Stimulated activated CD8-positive, alpha-beta memory T cell treated with anti-CD3 and anti-CD28 coated beads, Interleukin-4, amount 100 ng/mL, for 24 hours (primary cell): ENCODE measurements around the gene ACKR4.
"Not testable (repeated sequence)": the region's sequence is repeated elsewhere in the genome, so short reads cannot be mapped to it uniquely, and the experiment has no call there.

Experiments used
- DNase-seq: peaks from one replicate; pipeline ENCODE4 v3.0.0-alpha.2; 2020; ENCODE audit warnings: low read depth

Gene ACKR4

GRCh38 chr3:132594498-132594897, 2.6 kb upstream of the ACKR4 start:
- no peak for DNase-seq

GRCh38 chr3:132595014-132595413, 2.1 kb upstream of the ACKR4 start:
- no peak for DNase-seq

GRCh38 chr3:132596326-132596725, 744 bp upstream of the ACKR4 start:
- no peak for DNase-seq

- no peak for DNase-seq
Measured at GRCh38 chr3:132597660-132598059, 590 bp downstream of the ACKR4 start.

- no peak for DNase-seq
Measured at GRCh38 chr3:132598181-132598580, 1.1 kb downstream of the ACKR4 start.

- DNase-seq, result not testable (repeated sequence)
Measured at GRCh38 chr3:132600614-132601013, 3.5 kb downstream of the ACKR4 start.

- DNase-seq, result no peak
Measured at GRCh38 chr3:132605374-132605792, 8.3 kb downstream of the ACKR4 start.

- DNase-seq, result no peak
Measured at GRCh38 chr3:132606085-132606484, 9.0 kb downstream of the ACKR4 start.

- not testable (repeated sequence) for DNase-seq
Measured at GRCh38 chr3:132606620-132607019, 9.6 kb downstream of the ACKR4 start.

GRCh38 chr3:132615301-132615700, 18.2 kb downstream of the ACKR4 start:
- not testable (repeated sequence) for DNase-seq

- no peak for DNase-seq
Measured at GRCh38 chr3:132615881-132616280, 18.8 kb downstream of the ACKR4 start.

GRCh38 chr3:132616780-132617179, 19.7 kb downstream of the ACKR4 start:
- DNase-seq, result no peak

GRCh38 chr3:132622148-132622547, 25.1 kb downstream of the ACKR4 start:
- DNase-seq, result no peak

- no peak for DNase-seq
Measured at GRCh38 chr3:132622761-132623160, 25.7 kb downstream of the ACKR4 start.

- no peak for DNase-seq
Measured at GRCh38 chr3:132623646-132624045, 26.6 kb downstream of the ACKR4 start.

- DNase-seq, result no peak
Measured at GRCh38 chr3:132624790-132625189, 27.7 kb downstream of the ACKR4 start.

GRCh38 chr3:132625613-132626012, 28.5 kb downstream of the ACKR4 start:
- DNase-seq, result no peak

GRCh38 chr3:132626955-132627354, 29.9 kb downstream of the ACKR4 start:
- no peak for DNase-seq

GRCh38 chr3:132628157-132628556, 31.1 kb downstream of the ACKR4 start:
- no peak for DNase-seq

GRCh38 chr3:132629928-132630327, 32.9 kb downstream of the ACKR4 start:
- DNase-seq, result no peak

- DNase-seq, result no peak
Measured at GRCh38 chr3:132630612-132631011, 33.5 kb downstream of the ACKR4 start.

- no peak for DNase-seq
Measured at GRCh38 chr3:132635052-132635451, 38.0 kb downstream of the ACKR4 start.

- no peak for DNase-seq
Measured at GRCh38 chr3:132637590-132637989, 40.5 kb downstream of the ACKR4 start.

- no peak for DNase-seq
Measured at GRCh38 chr3:132638706-132639105, 41.6 kb downstream of the ACKR4 start.

- not testable (repeated sequence) for DNase-seq
Measured at GRCh38 chr3:132641427-132641826, 44.4 kb downstream of the ACKR4 start.
